H7 (cell line): ENCODE measurements around the gene ALDH1B1. TPM values are rescaled to one million over a fixed set of nuclear protein-coding genes. Genes with fewer than 3 reads are reported as not detected.

Source experiments
- DNase-seq: peaks from one replicate; pipeline ENCODE4 v3.0.0; 2012
- H3K27me3 ChIP-seq: 2 replicates; pipeline ENCODE4 v1.6.0; 2011; ENCODE audit warnings: mild to moderate bottlenecking, low read length; ENCODE audit not compliant: control insufficient read depth, insufficient read depth
- H3K36me3 ChIP-seq: replicated peaks from 2 replicates; pipeline ENCODE4 v1.5.1; 2011; ENCODE audit warnings: low read length; ENCODE audit not compliant: control insufficient read depth, insufficient read depth
- H3K4me3 ChIP-seq: 2 replicates; pipeline ENCODE4 v1.5.1; 2011; ENCODE audit warnings: low read depth, mild to moderate bottlenecking, control low read depth, low read length, moderate library complexity; ENCODE audit not compliant: insufficient read depth
- total RNA-seq: library from RNA; depleted of rRNA; stranded (reverse); fragments of >200 nt; shearing (Covaris generic); gene quantifications from 2 replicates; pipeline ENCODE4 v1.2.3, GENCODE V29; 2014

Gene ALDH1B1
- total RNA-seq, 1 experiment from 2014 or later = 37.3 TPM

- no peak overlapping the region for H3K4me3 ChIP-seq
- DNase-seq = no peak
- no peaks in the 10 kb centered on the region for H3K27me3 ChIP-seq
- no peaks in the 10 kb centered on the region; the same call in 1 of the 2 replicates for H3K36me3 ChIP-seq
Observed at GRCh38 chr9:38406476-38407186, 14.1 kb downstream of the ALDH1B1 start.

GRCh38 chr9:38408719-38409118 lies 16.2 kb downstream of the ALDH1B1 start:
- Histone ChIP-seq H3K36me3 (no peaks in the 10 kb centered on the region; the same call in 1 of the 2 replicates), H3K27me3 (no peaks in the 10 kb centered on the region), H3K4me3 (no peak overlapping the region)
- no peak for DNase-seq

- no peaks in the 10 kb centered on the region; the same call in 1 of the 2 replicates for H3K36me3 ChIP-seq
- no peaks in the 10 kb centered on the region for H3K27me3 ChIP-seq
- H3K4me3 ChIP-seq = no peak overlapping the region
- DNase-seq = no peak
Observed at GRCh38 chr9:38412751-38413150, 20.2 kb downstream of the ALDH1B1 start.

- Histone ChIP-seq H3K4me3 (no peak overlapping the region), H3K36me3 (no peaks in the 10 kb centered on the region; the same call in 1 of the 2 replicates), H3K27me3 (no peaks in the 10 kb centered on the region)
- DNase-seq = no peak
Observed at GRCh38 chr9:38413283-38413682, 20.8 kb downstream of the ALDH1B1 start.

GRCh38 chr9:38414040-38414723 lies 21.7 kb downstream of the ALDH1B1 start:
- DNase-seq = no peak
- Histone ChIP-seq H3K36me3 (no peaks in the 10 kb centered on the region), H3K4me3 (no peak overlapping the region), H3K27me3 (no peaks in the 10 kb centered on the region)

GRCh38 chr9:38415856-38416255 lies 23.4 kb downstream of the ALDH1B1 start:
- Histone ChIP-seq H3K27me3 (no peaks in the 10 kb centered on the region), H3K36me3 (no peaks in the 10 kb centered on the region), H3K4me3 (no peak overlapping the region)
- DNase-seq = no peak

GRCh38 chr9:38416461-38416860 lies 24.0 kb downstream of the ALDH1B1 start:
- no peak for DNase-seq
- Histone ChIP-seq H3K36me3 (no peaks in the 10 kb centered on the region), H3K27me3 (no peaks in the 10 kb centered on the region), H3K4me3 (no peak overlapping the region)

GRCh38 chr9:38417003-38417945 lies 24.8 kb downstream of the ALDH1B1 start:
- no peaks in the 10 kb centered on the region for H3K36me3 ChIP-seq
- DNase-seq = peak; percentile 79
- no peaks in the 10 kb centered on the region for H3K27me3 ChIP-seq
- H3K4me3 ChIP-seq = no peak overlapping the region

- Histone ChIP-seq H3K4me3 (no peak overlapping the region), H3K27me3 (peaks cover 6% of the 10 kb centered on the region), H3K36me3 (no peaks in the 10 kb centered on the region)
- DNase-seq = no peak
Observed at GRCh38 chr9:38418366-38418765, 25.9 kb downstream of the ALDH1B1 start.

GRCh38 chr9:38419181-38419580 lies 26.7 kb downstream of the ALDH1B1 start:
- peaks cover 11% of the 10 kb centered on the region for H3K27me3 ChIP-seq
- H3K4me3 ChIP-seq = no peak overlapping the region
- peak; percentile 54 for DNase-seq
- no peaks in the 10 kb centered on the region for H3K36me3 ChIP-seq

GRCh38 chr9:38421498-38422211 lies 29.2 kb downstream of the ALDH1B1 start:
- no peaks in the 10 kb centered on the region for H3K36me3 ChIP-seq
- DNase-seq = peak; percentile 80
- H3K4me3 ChIP-seq = no peak overlapping the region
- peaks cover 31% of the 10 kb centered on the region for H3K27me3 ChIP-seq

- Histone ChIP-seq H3K4me3 (no peak overlapping the region), H3K27me3 (peaks cover 33% of the 10 kb centered on the region), H3K36me3 (no peaks in the 10 kb centered on the region)
- DNase-seq = no peak
Observed at GRCh38 chr9:38422555-38423260, 30.2 kb downstream of the ALDH1B1 start.

GRCh38 chr9:38423273-38423972 lies 30.9 kb downstream of the ALDH1B1 start:
- H3K36me3 ChIP-seq = no peaks in the 10 kb centered on the region
- H3K27me3 ChIP-seq = peaks cover 33% of the 10 kb centered on the region
- DNase-seq = peak; percentile 68
- H3K4me3 ChIP-seq = peak overlapping the region; percentile 51
